HG02798 (cell line): ENCODE measurements around the gene NMNAT3.
A peak's percentile ranks its signal among the peaks of the same experiment; 100 is the strongest.
"Not testable (repeated sequence)": the region's sequence is repeated elsewhere in the genome, so short reads cannot be mapped to it uniquely, and the experiment has no call there.

Source experiments
- ATAC-seq: cut with Tn5 transposase; IDR thresholded peaks from one replicate; pipeline ENCODE4 v1.9.1; 2021; ENCODE audit warnings: mild to moderate bottlenecking; ENCODE audit not compliant: unreplicated experiment, poor library complexity

The NMNAT3 gene

GRCh38 chr3:139640456-139640855, 37.3 kb downstream of the NMNAT3 start:
- no peak for ATAC-seq

- no peak for ATAC-seq
Observed at GRCh38 chr3:139639662-139640061, 38.1 kb downstream of the NMNAT3 start.

DNA sequence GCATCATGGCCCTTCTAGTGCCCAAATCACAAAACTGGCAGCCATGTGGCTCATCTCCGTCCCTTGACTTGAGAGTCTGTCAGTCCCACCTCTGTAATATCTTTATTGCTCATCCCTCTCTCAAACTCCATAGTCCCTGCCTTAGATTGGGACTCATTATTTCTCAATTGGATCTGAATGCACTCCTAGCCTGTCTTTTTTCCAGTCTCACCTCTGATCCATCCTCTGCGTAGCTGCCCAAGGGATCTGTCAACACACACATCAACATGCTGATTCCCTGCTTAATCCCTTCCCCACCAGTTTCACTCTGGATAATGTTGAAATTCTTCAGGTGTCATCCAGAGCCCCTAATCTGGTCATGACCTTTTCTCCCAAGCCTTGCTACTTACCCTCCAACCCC, 39.3 kb downstream of the NMNAT3 start:
- no peak for ATAC-seq

GRCh38 chr3:139636511-139636910, 41.3 kb downstream of the NMNAT3 start:
- ATAC-seq: no peak

GRCh38 chr3:139634111-139634635, 43.6 kb downstream of the NMNAT3 start:
- ATAC-seq: no peak

DNA sequence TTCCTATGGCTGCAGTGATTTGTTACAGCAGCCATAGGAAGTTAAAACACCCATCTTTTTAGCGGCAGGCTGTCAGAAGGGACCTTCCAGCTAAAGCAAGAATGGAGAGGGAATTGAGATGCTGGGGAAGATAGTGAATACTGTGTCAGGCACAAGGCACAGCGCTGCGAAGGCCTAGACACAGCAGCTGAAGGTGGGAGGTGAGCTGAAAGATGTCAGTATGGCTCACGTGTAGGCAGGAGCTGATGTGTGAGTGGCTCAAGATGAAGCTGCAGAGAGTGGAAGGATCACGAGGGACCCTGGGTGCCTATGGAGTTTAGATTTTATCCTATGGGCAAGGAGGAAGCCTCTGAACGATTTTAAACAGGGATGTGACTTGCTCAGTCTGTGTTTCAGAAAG, 44.3 kb downstream of the NMNAT3 start:
- no peak for ATAC-seq

GRCh38 chr3:139630542-139630941, 47.2 kb downstream of the NMNAT3 start:
- no peak for ATAC-seq

DNA sequence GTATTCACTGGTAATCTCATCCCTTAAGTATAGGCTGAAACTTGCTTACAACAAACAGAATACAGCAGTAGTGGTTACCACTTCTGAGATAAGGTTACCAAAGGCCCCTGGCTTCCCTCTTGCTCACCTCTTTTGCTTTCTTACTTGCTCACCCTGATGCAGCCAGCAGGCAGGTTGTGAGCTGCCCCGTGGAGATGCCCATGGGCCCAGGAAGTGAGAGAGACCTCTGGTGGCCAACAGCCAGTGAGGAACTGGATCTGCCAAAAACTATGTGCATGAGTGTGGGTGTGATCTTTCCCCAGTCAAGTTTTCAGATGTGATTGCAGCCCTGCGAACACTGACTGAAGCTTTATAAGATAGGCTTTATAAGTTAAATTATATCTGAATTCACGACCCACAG, 48.7 kb downstream of the NMNAT3 start:
- ATAC-seq: peak; percentile 58

DNA sequence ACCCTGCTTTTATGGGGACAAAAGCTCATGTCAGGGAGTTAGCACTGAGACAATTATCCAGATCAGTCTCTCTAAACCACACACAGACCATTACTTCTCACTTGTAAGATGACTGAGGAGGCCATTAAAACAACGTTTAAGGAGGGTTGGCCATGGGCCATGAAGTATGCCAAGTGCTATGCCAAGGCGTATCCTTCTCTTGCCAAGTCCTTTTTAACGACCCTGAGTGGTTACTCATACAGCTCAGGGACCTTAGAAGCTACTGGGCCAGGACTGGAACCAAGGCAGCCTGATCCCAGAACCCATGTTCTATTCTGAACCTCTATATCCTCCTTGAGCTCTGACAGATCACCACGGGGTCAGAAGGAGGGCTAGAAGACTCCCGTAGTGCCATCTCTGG, 50.0 kb downstream of the NMNAT3 start:
- ATAC-seq: no peak

- ATAC-seq: no peak
Observed at GRCh38 chr3:139620438-139620837, 57.3 kb downstream of the NMNAT3 start.

DNA sequence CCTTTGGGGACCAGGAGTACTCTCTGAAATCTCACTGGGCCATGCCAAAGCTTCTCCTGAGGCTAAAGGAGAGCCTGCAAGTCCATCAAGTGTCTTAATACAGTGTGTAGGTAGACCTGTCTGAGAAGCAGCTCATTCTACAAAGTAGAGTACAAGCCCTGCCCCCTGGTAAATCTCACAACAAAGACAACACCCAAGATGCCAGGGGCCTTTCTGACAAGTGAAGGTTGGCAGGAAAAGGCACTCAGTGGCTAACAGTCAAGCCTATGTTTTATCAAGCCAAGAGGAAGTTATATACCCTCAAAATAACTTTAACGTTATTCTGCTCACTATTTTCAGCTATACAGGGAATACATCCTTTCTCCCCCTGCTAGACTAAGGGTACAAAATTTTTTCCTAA, 58.3 kb downstream of the NMNAT3 start:
- ATAC-seq: no peak

DNA sequence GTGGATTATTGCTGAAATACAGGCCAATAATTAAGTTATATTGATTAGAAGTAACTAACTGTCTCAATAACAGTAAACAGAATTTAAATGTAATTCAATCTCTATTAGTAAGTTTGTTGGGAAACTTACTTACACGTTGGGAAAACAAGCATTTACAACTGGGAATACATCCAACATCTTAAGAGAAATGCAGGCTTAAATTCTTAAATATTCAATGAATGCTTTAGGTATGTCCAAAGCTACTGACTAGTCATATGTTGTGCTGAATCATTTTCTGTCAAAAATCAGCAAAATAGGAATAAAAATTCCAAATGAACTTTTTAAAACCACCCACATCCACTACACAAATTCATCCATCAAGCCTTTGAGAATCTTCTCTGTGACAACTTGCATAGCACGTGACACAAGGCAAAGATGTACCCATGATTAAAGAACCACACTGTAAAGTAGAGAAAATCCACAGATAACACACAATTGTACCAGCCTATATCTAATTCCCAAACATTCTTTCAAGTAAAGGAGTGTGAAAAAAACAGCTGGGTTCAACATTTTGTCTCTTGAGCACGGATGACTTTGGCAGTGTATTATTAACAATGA, 60.0 kb downstream of the NMNAT3 start:
- no peak for ATAC-seq

GRCh38 chr3:139611528-139611927, 66.2 kb downstream of the NMNAT3 start:
- ATAC-seq: no peak

GRCh38 chr3:139610886-139611285, 66.9 kb downstream of the NMNAT3 start:
- ATAC-seq: no peak

DNA sequence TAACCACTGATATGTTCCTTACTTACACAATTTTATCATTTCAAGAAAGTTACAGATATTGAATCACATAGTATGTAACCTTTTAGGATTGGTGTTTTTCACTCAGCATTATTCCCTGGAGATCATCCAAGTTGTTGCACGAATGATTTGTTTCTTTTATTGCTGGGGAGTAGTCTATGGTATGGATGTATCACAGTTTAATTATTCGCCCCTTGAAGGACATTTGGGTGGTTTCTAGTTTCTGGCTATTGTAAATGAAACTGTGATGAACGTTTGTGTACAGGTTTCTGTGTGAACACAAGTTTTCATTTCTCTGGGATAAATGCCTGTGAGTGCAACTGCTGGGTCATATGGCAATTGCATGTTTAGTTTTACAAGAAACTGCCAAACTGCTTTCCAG, 68.8 kb downstream of the NMNAT3 start:
- ATAC-seq: no peak

- ATAC-seq: no peak
Observed at GRCh38 chr3:139608108-139608380, 69.7 kb downstream of the NMNAT3 start.

GRCh38 chr3:139607257-139608107, 70.3 kb downstream of the NMNAT3 start:
- ATAC-seq: no peak

GRCh38 chr3:139602003-139602402, 75.8 kb downstream of the NMNAT3 start:
- ATAC-seq: no peak

DNA sequence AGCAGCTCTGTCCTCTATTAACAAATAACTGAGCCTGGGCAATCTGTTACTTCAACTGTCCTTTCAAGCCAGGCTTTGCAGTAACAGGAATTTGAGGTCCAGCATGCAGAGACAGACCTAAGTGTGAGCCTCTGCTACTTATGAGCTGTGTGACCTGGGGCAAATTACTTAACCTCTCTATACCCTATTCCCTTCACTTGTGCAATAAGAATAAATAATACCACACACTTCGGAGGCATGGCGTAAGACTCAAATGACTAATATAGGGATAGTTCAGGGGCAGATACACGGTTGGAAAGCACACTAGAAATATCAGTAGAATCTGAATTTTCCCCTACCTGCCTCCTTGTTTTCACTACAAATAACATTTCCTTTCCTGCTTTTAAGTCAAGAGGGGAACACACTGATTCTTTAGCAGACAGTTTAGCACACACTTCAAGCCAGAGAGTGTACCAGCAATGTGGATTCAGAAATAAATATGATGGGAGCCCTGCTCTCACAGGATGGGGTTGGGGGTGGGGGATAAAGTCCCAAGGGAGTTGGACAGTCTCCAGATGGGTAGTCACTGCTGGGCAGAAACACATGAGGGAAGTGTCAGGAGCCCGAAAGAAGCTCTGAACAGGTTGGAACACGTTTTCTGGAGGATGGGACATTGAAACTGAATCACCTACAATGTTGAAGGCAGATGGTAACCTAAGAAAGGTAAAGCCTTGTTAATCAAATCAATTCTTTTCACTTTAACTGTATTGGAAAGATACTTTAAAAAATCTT, 76.4 kb downstream of the NMNAT3 start:
- no peak for ATAC-seq

DNA sequence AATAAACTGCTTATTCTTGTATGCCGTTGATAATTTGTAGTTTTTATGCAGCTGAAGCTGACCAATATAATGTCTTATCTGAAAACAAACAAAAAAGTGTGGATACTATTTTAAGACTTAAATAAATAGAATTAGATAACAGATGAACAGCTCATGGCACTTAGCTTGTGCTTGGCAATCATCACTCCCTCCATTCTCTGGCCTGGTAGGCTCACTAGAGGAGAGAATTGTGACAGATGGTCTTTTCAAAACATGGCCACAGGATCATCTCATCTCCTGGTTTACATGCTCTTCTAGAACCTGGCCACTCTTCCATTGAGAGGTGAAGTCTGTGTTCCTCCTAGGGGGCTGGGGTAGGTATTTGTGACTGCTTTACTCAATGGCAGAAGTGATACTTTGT, 79.8 kb downstream of the NMNAT3 start:
- no peak for ATAC-seq

DNA sequence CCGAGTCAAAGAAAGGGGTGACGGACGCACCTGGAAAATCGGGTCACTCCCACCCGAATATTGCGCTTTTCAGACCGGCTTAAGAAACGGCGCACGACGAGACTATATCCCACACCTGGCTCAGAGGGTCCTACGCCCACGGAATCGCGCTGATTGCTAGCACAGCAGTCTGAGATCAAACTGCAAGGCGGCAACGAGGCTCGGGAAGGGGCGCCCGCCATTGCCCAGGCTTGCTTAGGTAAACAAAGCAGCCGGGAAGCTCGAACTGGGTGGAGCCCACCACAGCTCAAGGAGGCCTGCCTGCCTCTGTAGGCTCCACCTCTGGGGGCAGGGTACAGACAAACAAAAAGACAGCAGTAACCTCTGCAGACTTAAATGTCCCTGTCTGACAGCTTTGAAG, 86.6 kb downstream of the NMNAT3 start:
- not testable (repeated sequence) for ATAC-seq
